K562 (cell line): ENCODE measurements around the gene RABGAP1L. TPM values are rescaled to one million over a fixed set of nuclear protein-coding genes. Genes with fewer than 3 reads are reported as not detected.

ENCODE experiments used
- ATAC-seq: fragments of 200-7000 bp; cut with Tn5 transposase; 3 replicates; pipeline ENCODE4 v1.9.1; 2020; ENCODE audit warnings: moderate library complexity
- BruUV-seq: library from RNA; stranded (reverse); fragments of 400-500 nt; replicated peaks from 2 replicates; lab custom pipeline; 2021; lab: Mats Ljungman, UMichigan
- CTCF ChIA-PET: fragments of 300-600 bp; formaldehyde crosslinking; extraction: SDS; loops from one replicate; lab custom pipeline; 2021; ENCODE audit warnings: low intra/inter-chr PET ratio; lab: Yijun Ruan, JAX
- POLR2A ChIA-PET: fragments of 300-600, 350-650 bp; sonication (Branson Sonifier 250); formaldehyde crosslinking; extraction: SDS; loops from one replicate; lab custom pipeline; 2021; ENCODE audit warnings: antibody characterized with exemption, inconsistent platforms; lab: Yijun Ruan, JAX
- DNase-seq, 4 experiments: peaks; one replicate each; pipeline versions ENCODE4 v3.0.0 to v3.0.0-alpha.2; 2011 to 2018; ENCODE audit warnings: low spot score in 3 of 4, mixed read lengths in 3 of 4; ENCODE audit errors: extremely low read depth in 1 of 4
- FAIRE-seq: peaks from 2 replicates; lab custom pipeline; 2011; peaks lifted over from hg19 to GRCh38; lab: Jason Lieb, UNC
- H2AFZ ChIP-seq: 2 replicates; pipeline ENCODE4 v1.6.0; 2011; ENCODE audit warnings: low read depth, low read length, control low read depth, inconsistent platforms
- H3K27ac ChIP-seq: fragments of 200-600 bp; 3 replicates; pipeline ENCODE4 v1.8.0; 2011; ENCODE audit warnings: low read depth, mild to moderate bottlenecking, control low read depth, inconsistent platforms, low read length, moderate library complexity, mixed read lengths; ENCODE audit errors: extremely low read depth
- H3K27me3 ChIP-seq, 2 experiments: fragments of 300-600 bp in 1 of 2; 2 replicates in 1 of 2; 3 replicates in 1 of 2; pipeline versions ENCODE4 v1.6.0 to v1.8.0; 2011; ENCODE audit warnings: inconsistent platforms in 2 of 2, low read length in 2 of 2, mild to moderate bottlenecking in 1 of 2, mixed read lengths in 1 of 2, moderate library complexity in 1 of 2; ENCODE audit not compliant: control insufficient read depth in 2 of 2, insufficient read depth in 2 of 2
- H3K36me3 ChIP-seq: fragments of 300-600 bp; 3 replicates; pipeline ENCODE4 v1.8.0; 2011; ENCODE audit warnings: mild to moderate bottlenecking, low read length, inconsistent platforms; ENCODE audit not compliant: control insufficient read depth, insufficient read depth
- H3K4me1 ChIP-seq, 2 experiments: fragments of 200-600 bp in 1 of 2; replicated peaks in 1 of 2; 2 replicates in 1 of 2; 3 replicates in 1 of 2; pipeline versions ENCODE4 v1.5.1 to v1.8.0; 2011; ENCODE audit warnings: inconsistent platforms in 2 of 2, low read length in 2 of 2, mild to moderate bottlenecking in 1 of 2, mixed read lengths in 1 of 2, moderate library complexity in 1 of 2; ENCODE audit not compliant: control insufficient read depth in 2 of 2, insufficient read depth in 2 of 2
- H3K4me2 ChIP-seq: 2 replicates; pipeline ENCODE4 v1.6.1; 2011; ENCODE audit warnings: low read length, control low read depth, inconsistent platforms, mixed read lengths; ENCODE audit not compliant: insufficient read depth
- H3K4me3 ChIP-seq: fragments of 200-600 bp; sonication (generic), shearing (Covaris generic); 2 replicates; pipeline ENCODE4 v1.5.1; 2016; ENCODE audit warnings: control low read depth, inconsistent platforms
- H3K79me2 ChIP-seq: fragments of 200-600 bp; 3 replicates; pipeline ENCODE4 v1.8.0; 2011; ENCODE audit warnings: low read length, inconsistent platforms; ENCODE audit not compliant: control insufficient read depth, insufficient read depth
- H3K9ac ChIP-seq, 2 experiments: 2 replicates each; pipeline versions ENCODE4 v1.6.0 to v1.6.1; 2011; ENCODE audit warnings: low read depth in 2 of 2, low read length in 2 of 2, control low read depth in 1 of 2, inconsistent platforms in 1 of 2, mild to moderate bottlenecking in 1 of 2, mixed read lengths in 1 of 2; ENCODE audit not compliant: insufficient read depth in 1 of 2
- H3K9me1 ChIP-seq: one replicate; pipeline ENCODE4 v1.6.0; 2011; ENCODE audit warnings: inconsistent platforms, mild to moderate bottlenecking, low read length, moderate library complexity; ENCODE audit not compliant: control insufficient read depth, insufficient read depth
- H3K9me3 ChIP-seq: replicated peaks from 2 replicates; pipeline ENCODE4 v1.5.1; 2011; ENCODE audit warnings: low read depth, low read length, inconsistent platforms; ENCODE audit not compliant: control insufficient read depth, insufficient read depth
- H4K20me1 ChIP-seq: replicated peaks from 2 replicates; pipeline ENCODE4 v1.6.1; 2011; ENCODE audit warnings: low read length, inconsistent platforms, mixed read lengths; ENCODE audit not compliant: control insufficient read depth, insufficient read depth
- BCLAF1 ChIP-seq, 2 experiments: fragments of 450-650 bp in 1 of 2; IDR thresholded peaks; 2 replicates each; pipeline ENCODE4 v1.6.1; 2011 to 2017; ENCODE audit warnings: low read depth in 2 of 2, antibody characterized with exemption in 1 of 2, borderline replicate concordance in 1 of 2, low read length in 1 of 2, mild to moderate bottlenecking in 1 of 2, mixed read lengths in 1 of 2; ENCODE audit not compliant: control insufficient read depth in 1 of 2
- GATA2 ChIP-seq: sonication (generic); formaldehyde crosslinking; IDR thresholded peaks from 2 replicates; pipeline ENCODE4 v1.4.0; 2020; ENCODE audit warnings: mild to moderate bottlenecking, missing genetic modification reagents
- NCOA4 ChIP-seq: fragments of 450-650 bp; IDR thresholded peaks from 2 replicates; pipeline ENCODE4 v1.6.1; 2018; ENCODE audit warnings: mild to moderate bottlenecking; ENCODE audit not compliant: partially characterized antibody
- NUFIP1 ChIP-seq: fragments of 450-650 bp; IDR thresholded peaks from 2 replicates; pipeline ENCODE4 v1.6.1; 2018; ENCODE audit not compliant: partially characterized antibody
- POLR2A ChIP-seq: fragments of 450-650 bp; conservative IDR thresholded peaks from 2 replicates; pipeline ENCODE4 v1.6.1; 2016
- SRSF9 ChIP-seq: fragments of 200-400 bp; formaldehyde crosslinking; IDR thresholded peaks from 2 replicates; pipeline ENCODE4 v1.6.1; 2017; ENCODE audit warnings: low read depth, low read length, borderline replicate concordance
- TAF1 ChIP-seq: IDR thresholded peaks from 2 replicates; pipeline ENCODE4 v1.6.1; 2011; ENCODE audit warnings: mild to moderate bottlenecking, low read length, moderate library complexity; ENCODE audit not compliant: insufficient read depth, control insufficient read depth, severe bottlenecking; ENCODE audit errors: extremely low read depth
- TEAD2 ChIP-seq: fragments of 450-650 bp; IDR thresholded peaks from 2 replicates; pipeline ENCODE4 v1.6.1; 2016; ENCODE audit warnings: missing genetic modification characterization, control low read depth, missing compliant biosample characterization
- YY1 ChIP-seq, 3 experiments: IDR thresholded peaks; 2 replicates each; pipeline ENCODE4 v1.6.1; 2011; ENCODE audit warnings: low read length in 2 of 3, mild to moderate bottlenecking in 2 of 3, moderate library complexity in 2 of 3, borderline replicate concordance in 1 of 3, control low read depth in 1 of 3, low read depth in 1 of 3; ENCODE audit not compliant: insufficient read depth in 3 of 3, insufficient replicate concordance in 2 of 3, control insufficient read depth in 1 of 3, insufficient read length in 1 of 3; ENCODE audit errors: extremely low read depth in 1 of 3
- ZBTB9 ChIP-seq: fragments of 450-650 bp; formaldehyde crosslinking; IDR thresholded peaks from 2 replicates; pipeline ENCODE4 v1.4.0; 2020; ENCODE audit warnings: mild to moderate bottlenecking, moderate library complexity
- ZNF274 ChIP-seq: IDR thresholded peaks from 2 replicates; pipeline ENCODE4 v1.6.1; 2011; ENCODE audit warnings: low read depth, mild to moderate bottlenecking, low read length, moderate library complexity, borderline replicate concordance
- ZNF551 ChIP-seq: fragments of 250-450 bp; sonication (Bioruptor Pico); IDR thresholded peaks from 2 replicates; pipeline ENCODE4 v1.5.0; 2021; ENCODE audit warnings: mild to moderate bottlenecking, moderate library complexity
- WGBS: fragments of 100-300 bp; shearing (Covaris generic); methylation state at CpG from one replicate; pipeline ENCODE4 v1.1.6; 2016; ENCODE audit warnings: low coverage, mixed read lengths; ENCODE audit not compliant: insufficient coverage; ENCODE audit errors: missing lambda C conversion rate; 5-methylcytosine and 5-hydroxymethylcytosine counted together
- in situ Hi-C: fragments of 300-500 bp; cut with MboI; formaldehyde crosslinking; loops from 4 replicates; pipeline ENCODE4 v1.15.0; 2018; ENCODE audit warnings: inconsistent platforms, mixed read lengths
- intact Hi-C: fragments of 100-400 bp; cut with micrococcal nuclease; formaldehyde crosslinking; loops from 2 replicates; pipeline ENCODE4 v1.14.2; 2022
- polyA plus RNA-seq, 8 experiments: library from polyadenylated mRNA; depleted of rRNA in 4 of 8; stranded (reverse) in 5 of 8; unstranded in 3 of 8; fragments of >200 nt; fragmentation: Nextera tagmentation in 2 of 8; fragmentation: Illumina TruSeq in 1 of 8; extraction: Ambion mirVana in 2 of 8; extraction: Trizol in 1 of 8; gene quantifications; 2 replicates each; pipeline versions ENCODE4 v1.2.1 to v1.2.3, GENCODE V29; 2011 to 2014; ENCODE audit warnings: inconsistent platforms in 1 of 8, missing spikeins in 1 of 8
- total RNA-seq, 7 experiments: library from RNA; depleted of rRNA in 6 of 7; stranded (reverse); fragments of >200 nt in 6 of 7; fragmentation: Illumina TruSeq in 2 of 7; extraction: Trizol in 2 of 7; gene quantifications; 2 replicates each; pipeline versions ENCODE4 v1.2.1 to v1.2.3, GENCODE V29; 2011 to 2021; ENCODE audit warnings: low replicate concordance in 1 of 7
- TF ChIP-seq, protein P1 (sequence below), 2 experiments: fragments of 450-650 bp; conservative IDR thresholded peaks; 2 replicates each; pipeline ENCODE4 v1.6.1; 2017; ENCODE audit warnings: mild to moderate bottlenecking in 2 of 2, moderate library complexity in 2 of 2
- TF ChIP-seq, protein P2 (sequence below), 3 experiments: fragments of 200-800 bp in 1 of 3; sonication (Bioruptor generic) in 1 of 3; sonication (generic) in 1 of 3; formaldehyde crosslinking in 1 of 3; IDR thresholded peaks; 2 replicates each; pipeline versions ENCODE4 v1.6.1 to v1.8.0; 2016 to 2022; ENCODE audit warnings: mild to moderate bottlenecking in 2 of 3, missing compliant biosample characterization in 2 of 3, missing genetic modification characterization in 2 of 3, missing genetic modification reagents in 1 of 3

Gene RABGAP1L
- total and polyA plus RNA-seq, 9 of the 15 experiments (the other 6 are each of a cell fraction or from before 2014, with no cell fraction given), result 16.5 to 44.9 (median 26.7) TPM

- no peak overlapping the region for H3K4me2 ChIP-seq
- H3K4me3 ChIP-seq, result no peak overlapping the region
- no peaks in the 10 kb centered on the region for H4K20me1 ChIP-seq
- no peak for FAIRE-seq
- H3K9me3 ChIP-seq, result no peaks in the 10 kb centered on the region
- ATAC-seq, result no peak
- ChIA-PET POLR2A (no interaction called here), CTCF (no interaction called here)
- H3K4me1 ChIP-seq, result peaks cover 3 to 10% of the 10 kb centered on the region in 2 experiments; a peak in 3 of 5 replicates
- 57% methylated on average over 2 of the region's 2 CpGs for WGBS
- no peaks in the 10 kb centered on the region for H3K79me2 ChIP-seq
- no peaks in the 10 kb centered on the region for H3K9me1 ChIP-seq
- no peak overlapping the region for H3K9ac ChIP-seq
- no peaks in the 10 kb centered on the region for H3K27me3 ChIP-seq
- no TSS peak for BruUV-seq
- intact Hi-C loops, result no loop called here
- no peak overlapping the region for H3K27ac ChIP-seq
- in situ Hi-C loops, result no loop called here
- no peak overlapping the region for H2AFZ ChIP-seq
- no peaks in the 10 kb centered on the region for H3K36me3 ChIP-seq
- no peak for DNase-seq
- no peak for TF ChIP-seq ZBTB9
- no peak for TF ChIP-seq TEAD2 (tag)
- no peak for TF ChIP-seq SRSF9
- TF ChIP-seq, protein P1, sequence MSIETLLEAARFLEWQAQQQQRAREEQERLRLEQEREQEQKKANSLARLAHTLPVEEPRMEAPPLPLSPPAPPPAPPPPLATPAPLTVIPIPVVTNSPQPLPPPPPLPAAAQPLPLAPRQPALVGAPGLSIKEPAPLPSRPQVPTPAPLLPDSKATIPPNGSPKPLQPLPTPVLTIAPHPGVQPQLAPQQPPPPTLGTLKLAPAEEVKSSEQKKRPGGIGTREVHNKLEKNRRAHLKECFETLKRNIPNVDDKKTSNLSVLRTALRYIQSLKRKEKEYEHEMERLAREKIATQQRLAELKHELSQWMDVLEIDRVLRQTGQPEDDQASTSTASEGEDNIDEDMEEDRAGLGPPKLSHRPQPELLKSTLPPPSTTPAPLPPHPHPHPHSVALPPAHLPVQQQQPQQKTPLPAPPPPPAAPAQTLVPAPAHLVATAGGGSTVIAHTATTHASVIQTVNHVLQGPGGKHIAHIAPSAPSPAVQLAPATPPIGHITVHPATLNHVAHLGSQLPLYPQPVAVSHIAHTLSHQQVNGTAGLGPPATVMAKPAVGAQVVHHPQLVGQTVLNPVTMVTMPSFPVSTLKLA (conservative IDR thresholded peaks at IDR 0.05), result no peak
- TF ChIP-seq TAF1, result no peak
- TF ChIP-seq ZNF551, result no peak
- no peak for TF ChIP-seq NCOA4
- TF ChIP-seq GATA2, result no peak
- TF ChIP-seq POLR2A, result no peak
- no peak for TF ChIP-seq BCLAF1 (IDR thresholded peaks at IDR 0.05; ENCODE audit: borderline replicate concordance in 1 of 2, control insufficient read depth in 1 of 2, low read depth in 2 of 2, low read length in 1 of 2)
- TF ChIP-seq ZNF274, result no peak
- no peak for TF ChIP-seq YY1 (IDR thresholded peaks at IDR 0.05; ENCODE audit: borderline replicate concordance in 1 of 3, control insufficient read depth in 1 of 3, extremely low read depth in 1 of 3, insufficient read depth in 3 of 3, insufficient read length in 1 of 3, insufficient replicate concordance in 2 of 3, low read depth in 1 of 3, low read length in 2 of 3)
- no peak for TF ChIP-seq NUFIP1
- TF ChIP-seq, protein P2, sequence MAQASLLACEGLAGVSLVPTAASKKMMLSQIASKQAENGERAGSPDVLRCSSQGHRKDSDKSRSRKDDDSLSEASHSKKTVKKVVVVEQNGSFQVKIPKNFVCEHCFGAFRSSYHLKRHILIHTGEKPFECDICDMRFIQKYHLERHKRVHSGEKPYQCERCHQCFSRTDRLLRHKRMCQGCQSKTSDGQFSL (CRISPR knock-in tag; IDR thresholded peaks at IDR 0.05), result no peak
- TF ChIP-seq, protein P2 (tag; IDR thresholded peaks at IDR 0.05), result no peak
These were observed 604.9 kb downstream of the RABGAP1L start for GRCh38 chr1:174764191-174764590.
